ENCODE measurements around the gene EPB41L2.

- no peak for TF ChIP-seq TEAD4 (CRISPR knock-in tag; IDR thresholded peaks at IDR 0.05)
- TF ChIP-seq CTCF (IDR thresholded peaks at IDR 0.05): no peak
- TF ChIP-seq NR2C2 (CRISPR knock-in tag; IDR thresholded peaks at IDR 0.05): no peak
- no peak for TF ChIP-seq PRDM15 (CRISPR knock-in tag; IDR thresholded peaks at IDR 0.05)
- no peak for TF ChIP-seq ATF3 (CRISPR knock-in tag; conservative IDR thresholded peaks at IDR 0.05)
- no peak for TF ChIP-seq FOXJ3 (CRISPR knock-in tag; IDR thresholded peaks at IDR 0.05; ENCODE audit: borderline replicate concordance)
Observed at GRCh38 chr6:130847001-130847910, 215.8 kb downstream of the EPB41L2 start.
